Measurements from ENCODE around the gene SMAD3. TPM values are rescaled to one million over a fixed set of nuclear protein-coding genes. Genes with fewer than 3 reads are reported as not detected.

SMAD3 gene
- total RNA-seq, 4 donors from 2014 or later, result 25.9 to 69.4 (median 35.2) TPM

DNA sequence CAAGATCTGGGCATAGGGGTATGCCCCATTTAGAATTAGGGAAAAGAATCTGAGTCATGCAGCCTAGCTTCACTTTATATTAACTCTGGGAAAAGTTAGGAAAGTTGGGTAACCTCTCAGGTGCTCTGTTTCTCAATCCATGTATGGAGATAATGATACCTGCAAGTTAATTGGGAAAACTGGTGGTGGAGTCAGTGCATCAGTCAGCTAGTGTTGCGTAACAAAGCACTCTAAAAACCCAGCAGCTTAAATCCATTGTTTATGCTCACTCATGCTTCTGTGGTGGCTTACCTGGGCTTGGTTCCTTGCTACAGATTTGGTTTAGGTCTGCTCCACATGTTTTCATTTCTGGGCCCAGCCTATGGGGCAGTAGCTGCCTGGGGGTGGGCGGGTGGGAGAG, 91.0 kb downstream of the SMAD3 start:
- no peak for TF ChIP-seq POLR2A (IDR thresholded peaks at IDR 0.05)
- TF ChIP-seq, protein P1, sequence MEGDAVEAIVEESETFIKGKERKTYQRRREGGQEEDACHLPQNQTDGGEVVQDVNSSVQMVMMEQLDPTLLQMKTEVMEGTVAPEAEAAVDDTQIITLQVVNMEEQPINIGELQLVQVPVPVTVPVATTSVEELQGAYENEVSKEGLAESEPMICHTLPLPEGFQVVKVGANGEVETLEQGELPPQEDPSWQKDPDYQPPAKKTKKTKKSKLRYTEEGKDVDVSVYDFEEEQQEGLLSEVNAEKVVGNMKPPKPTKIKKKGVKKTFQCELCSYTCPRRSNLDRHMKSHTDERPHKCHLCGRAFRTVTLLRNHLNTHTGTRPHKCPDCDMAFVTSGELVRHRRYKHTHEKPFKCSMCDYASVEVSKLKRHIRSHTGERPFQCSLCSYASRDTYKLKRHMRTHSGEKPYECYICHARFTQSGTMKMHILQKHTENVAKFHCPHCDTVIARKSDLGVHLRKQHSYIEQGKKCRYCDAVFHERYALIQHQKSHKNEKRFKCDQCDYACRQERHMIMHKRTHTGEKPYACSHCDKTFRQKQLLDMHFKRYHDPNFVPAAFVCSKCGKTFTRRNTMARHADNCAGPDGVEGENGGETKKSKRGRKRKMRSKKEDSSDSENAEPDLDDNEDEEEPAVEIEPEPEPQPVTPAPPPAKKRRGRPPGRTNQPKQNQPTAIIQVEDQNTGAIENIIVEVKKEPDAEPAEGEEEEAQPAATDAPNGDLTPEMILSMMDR (IDR thresholded peaks at IDR 0.05), result no peak
- intact Hi-C loops (cut with DNase I; ENCODE audit: low total_unique reads), result no loop called here
- WGBS, 2 donors, result 95 to 100% methylated on average over 2 of the region's 2 CpGs
- no peak overlapping the region for H3K4me3 ChIP-seq (ENCODE audit: low read depth, poor library complexity, severe bottlenecking)
- no peak for DNase-seq (ENCODE audit: low spot score in 2 of 2)

DNA sequence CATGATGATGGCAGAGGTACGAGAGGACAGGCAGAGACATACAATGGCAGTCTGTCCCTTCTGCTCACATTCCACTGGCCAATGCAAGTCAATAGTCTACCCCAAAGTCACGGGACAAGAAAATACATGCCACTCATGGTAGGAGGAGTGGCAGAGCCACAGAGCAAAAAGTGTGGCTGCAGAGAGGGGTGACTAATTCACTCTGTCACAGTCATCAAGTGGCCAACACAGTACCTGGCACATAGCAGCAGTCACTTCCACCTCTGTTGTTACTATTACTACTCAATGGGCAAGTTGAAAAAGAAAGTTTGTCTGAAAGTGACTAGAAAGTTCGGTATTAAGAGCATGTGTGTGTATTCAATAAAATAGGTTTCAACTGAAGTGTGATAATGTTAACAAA, 91.4 kb downstream of the SMAD3 start:
- H3K4me3 ChIP-seq (ENCODE audit: low read depth, poor library complexity, severe bottlenecking), result no peak overlapping the region
- 91 to 95% methylated on average over 3 of the region's 3 CpGs for WGBS, 2 donors
- TF ChIP-seq, protein P1 (IDR thresholded peaks at IDR 0.05), result no peak
- no peak for TF ChIP-seq POLR2A (IDR thresholded peaks at IDR 0.05)
- intact Hi-C loops (cut with DNase I; ENCODE audit: low total_unique reads), result no loop called here
- no peak for DNase-seq (ENCODE audit: low spot score in 2 of 2)

- no peak for TF ChIP-seq POLR2A (IDR thresholded peaks at IDR 0.05)
- H3K4me3 ChIP-seq (ENCODE audit: low read depth, poor library complexity, severe bottlenecking), result no peak overlapping the region
- intact Hi-C loops (cut with DNase I; ENCODE audit: low total_unique reads), result no loop called here
- WGBS, 2 donors, result 63 to 65% methylated on average over 8 of the region's 8 CpGs
- DNase-seq (ENCODE audit: low spot score in 2 of 2), result no peak
These were observed 92.3 kb downstream of the SMAD3 start for GRCh38 chr15:67157521-67158252.

- H3K4me3 ChIP-seq (ENCODE audit: low read depth, poor library complexity, severe bottlenecking), result no peak overlapping the region
- DNase-seq (ENCODE audit: low spot score in 2 of 2), result no peak
- 58 to 72% methylated on average over 7 of the region's 7 CpGs for WGBS, 2 donors
- TF ChIP-seq, protein P1 (IDR thresholded peaks at IDR 0.05), result no peak
- no peak for TF ChIP-seq POLR2A (IDR thresholded peaks at IDR 0.05)
- intact Hi-C loops (cut with DNase I; ENCODE audit: low total_unique reads), result no loop called here
These were observed 93.0 kb downstream of the SMAD3 start for GRCh38 chr15:67158367-67158766.

DNA sequence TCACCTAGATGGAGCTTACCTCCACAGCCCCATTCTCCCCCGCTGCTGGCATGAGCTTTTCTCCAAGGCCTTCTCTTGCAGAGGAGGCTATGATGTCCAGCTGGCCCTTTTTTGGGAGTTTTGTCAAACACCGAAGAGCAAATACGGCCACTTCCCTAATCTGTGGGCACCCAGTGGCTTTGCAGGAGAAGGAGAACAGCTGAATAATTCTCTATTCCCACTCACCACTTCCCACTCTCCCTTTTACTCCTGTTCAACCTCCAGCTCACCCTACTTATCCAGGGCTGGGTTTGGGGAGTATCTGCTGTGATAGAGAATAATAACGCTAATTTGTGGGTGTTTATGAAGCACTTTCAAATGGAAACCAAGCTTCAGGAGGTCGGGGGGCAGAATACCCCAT, 96.0 kb downstream of the SMAD3 start:
- intact Hi-C loops (cut with DNase I; ENCODE audit: low total_unique reads), result no loop called here
- H3K4me3 ChIP-seq (ENCODE audit: low read depth, poor library complexity, severe bottlenecking), result no peak overlapping the region
- 93 to 98% methylated on average over 5 of the region's 5 CpGs for WGBS, 2 donors
- TF ChIP-seq POLR2A (IDR thresholded peaks at IDR 0.05), result no peak
- TF ChIP-seq, protein P1 (IDR thresholded peaks at IDR 0.05), result no peak
- no peak for DNase-seq (ENCODE audit: low spot score in 2 of 2)

GRCh38 chr15:67161881-67162280, 96.5 kb downstream of the SMAD3 start:
- DNase-seq (ENCODE audit: low spot score in 2 of 2), result no peak
- 81 to 85% methylated on average over 4 of the region's 4 CpGs for WGBS, 2 donors
- no peak for TF ChIP-seq POLR2A (IDR thresholded peaks at IDR 0.05)
- TF ChIP-seq, protein P1 (IDR thresholded peaks at IDR 0.05), result no peak
- H3K4me3 ChIP-seq (ENCODE audit: low read depth, poor library complexity, severe bottlenecking), result no peak overlapping the region
- intact Hi-C loops (cut with DNase I; ENCODE audit: low total_unique reads), result no loop called here
